GM18508 (cell line): ENCODE measurements around the gene MROH2A.

Experiments used
- ATAC-seq: cut with Tn5 transposase; IDR thresholded peaks from one replicate; pipeline ENCODE4 v1.9.1; 2021; ENCODE audit warnings: moderate number of reproducible peaks; ENCODE audit not compliant: insufficient read depth, unreplicated experiment

MROH2A gene

DNA sequence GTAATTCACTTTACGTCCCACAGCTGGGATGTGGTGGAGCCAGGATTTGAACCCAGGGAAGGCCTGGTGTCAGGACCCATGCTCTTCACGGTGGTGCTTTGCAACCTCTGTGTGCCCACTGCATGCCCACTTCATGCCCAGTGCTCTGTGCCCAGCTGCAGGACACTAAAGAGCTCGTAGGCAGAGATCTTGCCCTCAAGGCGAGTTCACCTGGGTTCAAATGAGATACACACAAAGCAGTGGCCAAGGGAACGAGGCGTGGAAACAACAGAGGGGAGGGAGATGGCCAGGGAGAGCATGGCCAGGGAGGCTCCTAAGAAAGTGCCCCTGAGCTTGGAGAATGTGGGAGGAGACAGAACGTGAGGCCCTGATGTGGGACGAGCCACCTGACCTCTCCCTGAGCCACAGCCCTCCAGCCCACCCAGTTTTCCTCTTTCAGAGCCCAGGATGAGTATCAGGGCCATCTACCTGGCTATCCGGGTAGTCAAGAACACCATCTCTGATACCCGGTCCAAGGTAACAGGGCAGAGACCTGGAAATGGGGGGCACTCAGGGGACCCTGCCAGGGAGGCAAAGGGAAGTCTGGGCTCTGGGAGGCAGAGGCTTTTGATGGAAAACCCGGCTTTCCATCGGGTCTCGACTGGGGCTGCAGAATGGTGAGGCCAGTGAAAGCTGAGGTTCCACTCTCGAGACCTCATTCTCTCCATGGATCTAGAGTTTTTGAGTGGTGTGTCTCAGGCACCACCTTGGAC is 20.4 kb downstream of the MROH2A start:
- ATAC-seq: no peak

DNA sequence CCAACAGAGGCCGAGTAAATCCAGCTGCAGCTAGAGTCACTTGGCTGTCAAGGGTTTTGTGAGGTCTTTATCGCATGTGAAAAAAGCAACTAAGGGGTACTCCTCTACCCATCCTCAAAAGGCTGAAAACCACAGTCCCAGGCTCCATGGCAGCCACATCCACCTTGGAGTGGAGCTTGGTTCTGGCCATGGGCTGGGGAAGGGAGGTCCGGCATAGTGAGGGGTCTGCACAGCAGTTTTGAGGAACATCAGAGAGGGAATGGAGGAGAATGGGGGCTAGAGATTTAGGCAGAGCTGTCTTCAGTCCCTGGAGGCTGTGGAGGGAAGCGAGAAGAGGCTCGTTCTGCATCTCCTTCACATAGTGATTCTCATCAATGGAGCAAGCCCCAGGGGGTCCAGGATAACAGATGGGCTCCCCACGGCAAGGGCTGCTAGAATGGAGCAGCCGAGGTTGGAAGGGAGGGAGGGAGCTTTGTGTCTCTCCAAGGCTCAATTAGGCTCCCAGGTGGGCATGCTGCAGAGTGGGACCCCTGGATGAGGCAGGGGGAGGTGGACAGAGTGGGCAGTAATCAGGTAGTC is 21.0 kb downstream of the MROH2A start:
- ATAC-seq: no peak

DNA sequence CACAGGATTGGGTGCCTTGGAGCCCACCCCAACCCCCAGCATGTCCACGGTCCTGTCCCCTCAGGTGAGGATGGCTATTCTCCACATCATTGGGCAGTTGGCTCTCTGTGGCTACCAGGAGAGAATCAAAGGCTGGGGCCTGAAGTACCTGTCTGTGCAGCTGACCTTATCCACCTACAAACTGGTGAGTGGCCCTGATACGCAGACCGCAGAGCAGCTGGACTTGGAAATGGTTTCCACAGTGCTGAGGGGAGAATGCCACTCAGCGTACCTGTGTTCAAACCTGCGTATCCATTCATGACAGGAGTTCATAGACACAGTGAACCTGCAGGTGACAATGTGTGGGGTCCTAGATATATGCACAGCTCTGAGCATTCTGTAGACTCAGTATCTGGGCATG is 21.6 kb downstream of the MROH2A start:
- ATAC-seq: no peak

DNA sequence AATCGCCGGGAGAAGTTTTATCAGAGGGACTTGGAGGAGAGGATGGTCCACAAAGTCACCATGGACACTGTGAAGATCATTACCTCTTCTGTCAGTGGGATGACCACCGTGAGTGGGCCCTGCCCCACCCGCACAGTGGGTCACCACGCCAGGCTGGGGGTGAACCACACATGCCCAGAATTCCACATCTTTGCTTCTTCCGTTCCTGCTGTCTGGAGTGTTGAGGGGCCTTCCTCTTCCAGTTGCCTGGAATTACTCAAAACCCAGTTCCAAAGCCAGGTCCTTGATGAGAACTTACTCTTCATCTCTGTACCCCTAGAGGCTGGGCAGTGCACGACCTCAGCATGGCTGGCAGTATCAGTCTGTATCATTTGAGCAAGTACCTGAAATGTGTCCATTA is 22.1 kb downstream of the MROH2A start:
- ATAC-seq: no peak

DNA sequence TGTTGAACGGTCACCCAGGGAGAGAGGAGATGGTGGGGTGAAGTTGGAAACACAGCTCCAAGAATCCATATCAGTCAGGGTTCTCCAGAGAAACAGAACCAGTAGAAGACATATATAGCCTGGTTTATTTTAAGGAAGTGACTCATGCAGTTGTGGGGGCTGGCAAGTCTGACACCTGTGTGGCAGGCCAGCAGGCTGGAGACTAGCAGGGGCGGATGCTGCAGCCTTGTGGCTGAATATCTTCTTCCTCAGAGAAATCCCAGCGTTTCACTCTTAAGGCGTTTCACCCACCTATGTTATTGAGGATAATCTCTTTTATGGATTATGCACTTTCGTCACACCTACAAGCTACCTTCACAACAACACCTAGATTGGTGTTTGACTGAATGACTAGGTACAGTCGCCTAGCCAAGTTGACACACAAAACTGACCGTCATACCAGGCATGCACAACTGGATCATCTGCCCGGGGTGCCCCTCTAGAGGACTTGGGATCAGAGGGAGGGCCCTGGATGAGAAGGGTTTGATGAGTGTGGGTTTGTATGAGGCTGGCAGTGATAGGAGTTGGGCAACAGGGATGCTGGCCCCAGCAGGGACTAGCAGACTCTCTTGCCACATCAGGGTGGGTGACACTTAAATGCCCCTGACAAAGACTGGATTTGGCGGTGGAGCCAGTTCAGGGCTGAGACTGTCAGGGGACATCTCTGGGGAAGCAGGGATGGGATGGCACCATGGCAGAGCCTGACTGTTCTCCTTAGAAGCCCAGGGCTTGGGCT is 23.4 kb downstream of the MROH2A start:
- ATAC-seq: no peak

DNA sequence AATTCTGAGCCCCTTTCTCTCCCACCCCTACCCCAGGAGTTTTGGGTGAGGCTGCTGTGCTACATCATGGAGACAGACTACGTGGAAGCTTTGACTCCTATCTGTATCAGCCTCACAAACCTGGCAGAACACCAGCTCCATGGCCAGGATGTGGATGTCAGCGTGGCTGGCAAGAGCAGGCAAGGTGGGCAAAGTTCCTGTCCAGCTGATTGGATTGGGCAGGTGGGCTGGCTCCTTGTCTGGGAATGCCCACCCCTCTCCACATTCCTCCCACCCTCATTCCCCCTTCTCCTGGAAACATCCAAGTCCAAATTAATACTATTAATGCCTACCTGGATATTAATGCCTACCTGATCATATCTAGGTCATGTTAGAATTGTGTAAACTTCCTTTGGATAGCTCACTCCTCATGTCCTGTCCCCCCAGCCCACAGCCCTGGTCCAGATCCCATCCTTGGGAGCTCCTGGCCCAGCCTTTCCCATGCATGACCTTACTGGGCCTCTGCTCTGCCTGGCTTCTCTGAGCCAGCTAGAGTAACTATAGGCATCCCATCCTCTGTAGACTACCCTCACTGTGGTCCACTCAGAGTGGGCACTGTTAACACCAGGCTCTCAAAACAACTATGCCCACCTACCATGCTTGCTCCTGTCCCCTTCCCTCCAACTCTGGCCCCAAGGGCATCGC is 24.1 kb downstream of the MROH2A start:
- ATAC-seq: no peak

DNA sequence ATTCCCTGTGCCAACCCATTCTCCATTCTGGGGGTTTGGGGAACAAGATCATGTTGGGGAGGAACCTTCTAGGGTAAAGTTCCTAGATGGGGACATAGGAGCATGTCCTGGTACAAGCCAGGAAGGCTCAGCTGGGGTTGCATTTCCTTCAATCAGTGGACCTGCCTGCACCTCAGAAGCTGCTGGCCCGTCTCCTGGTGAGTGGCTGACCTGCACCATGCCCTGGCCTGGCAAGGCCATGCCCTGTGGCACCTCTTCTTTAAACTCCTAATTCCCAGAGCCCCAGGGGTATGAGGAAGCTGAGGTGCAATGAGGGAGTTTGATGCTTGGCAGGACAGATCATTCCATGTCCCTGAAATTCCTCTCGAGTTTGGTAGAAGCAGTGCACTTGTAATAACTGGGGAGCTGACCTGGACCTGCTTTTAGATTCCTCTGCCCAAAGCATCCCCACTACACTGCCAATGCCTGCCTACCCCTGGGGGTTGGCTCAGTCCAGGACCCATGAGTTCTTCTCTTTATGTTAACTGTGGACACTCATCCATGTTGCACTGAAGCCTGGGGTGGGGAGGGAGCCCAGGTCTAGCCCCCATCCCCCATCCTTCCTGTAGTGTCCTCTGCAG is 25.3 kb downstream of the MROH2A start:
- ATAC-seq: no peak

DNA sequence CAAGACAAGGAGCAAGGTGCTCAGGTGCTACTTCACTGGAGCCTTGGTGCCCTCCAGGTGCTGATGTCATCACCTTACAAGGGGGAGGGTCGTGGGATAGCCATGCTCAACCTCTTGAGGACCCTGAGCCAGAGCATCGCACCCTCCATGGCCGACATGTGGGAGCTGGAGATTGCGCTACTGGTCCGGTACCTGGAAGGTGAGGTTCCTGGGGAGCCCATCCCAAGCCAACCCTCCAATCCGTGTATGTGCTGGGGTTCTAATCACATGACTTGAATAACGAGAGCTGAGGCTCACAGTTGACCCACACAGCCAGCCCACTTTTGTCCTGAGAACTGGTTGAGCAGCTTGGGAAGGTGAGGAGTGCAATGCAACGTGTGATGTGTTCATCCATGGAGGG is 25.9 kb downstream of the MROH2A start:
- ATAC-seq: no peak

DNA sequence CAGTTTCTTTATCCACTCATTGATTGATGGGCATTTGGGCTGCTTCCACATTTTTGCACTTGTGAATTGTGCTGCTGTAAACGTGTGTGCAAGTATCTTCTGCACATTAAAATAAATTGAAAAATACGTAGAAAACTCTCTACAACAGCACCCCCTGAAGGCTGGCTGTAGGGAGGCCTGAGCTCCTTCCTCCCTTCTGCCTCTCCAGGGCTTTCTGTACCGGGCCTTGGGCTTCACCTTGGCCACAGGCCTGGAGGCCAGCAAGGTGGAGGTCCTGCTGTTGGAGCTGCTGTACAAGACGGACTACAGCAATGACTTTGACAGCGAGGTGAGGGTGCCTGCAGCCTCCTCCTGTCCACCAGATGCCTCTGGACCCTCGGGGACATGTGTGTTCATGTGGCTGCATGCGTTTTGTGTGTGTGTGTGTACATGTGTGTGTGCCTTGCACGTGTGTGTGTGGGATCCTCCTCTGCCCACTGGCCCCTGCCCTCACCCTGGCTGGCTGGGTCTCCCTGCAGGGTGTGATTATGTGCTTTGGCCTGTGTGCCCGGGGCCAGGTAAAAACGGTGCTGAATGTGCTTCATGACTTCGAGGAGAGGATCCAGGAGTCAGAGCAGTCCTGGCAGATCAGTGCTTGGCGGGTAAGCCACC is 29.2 kb downstream of the MROH2A start:
- no peak for ATAC-seq

DNA sequence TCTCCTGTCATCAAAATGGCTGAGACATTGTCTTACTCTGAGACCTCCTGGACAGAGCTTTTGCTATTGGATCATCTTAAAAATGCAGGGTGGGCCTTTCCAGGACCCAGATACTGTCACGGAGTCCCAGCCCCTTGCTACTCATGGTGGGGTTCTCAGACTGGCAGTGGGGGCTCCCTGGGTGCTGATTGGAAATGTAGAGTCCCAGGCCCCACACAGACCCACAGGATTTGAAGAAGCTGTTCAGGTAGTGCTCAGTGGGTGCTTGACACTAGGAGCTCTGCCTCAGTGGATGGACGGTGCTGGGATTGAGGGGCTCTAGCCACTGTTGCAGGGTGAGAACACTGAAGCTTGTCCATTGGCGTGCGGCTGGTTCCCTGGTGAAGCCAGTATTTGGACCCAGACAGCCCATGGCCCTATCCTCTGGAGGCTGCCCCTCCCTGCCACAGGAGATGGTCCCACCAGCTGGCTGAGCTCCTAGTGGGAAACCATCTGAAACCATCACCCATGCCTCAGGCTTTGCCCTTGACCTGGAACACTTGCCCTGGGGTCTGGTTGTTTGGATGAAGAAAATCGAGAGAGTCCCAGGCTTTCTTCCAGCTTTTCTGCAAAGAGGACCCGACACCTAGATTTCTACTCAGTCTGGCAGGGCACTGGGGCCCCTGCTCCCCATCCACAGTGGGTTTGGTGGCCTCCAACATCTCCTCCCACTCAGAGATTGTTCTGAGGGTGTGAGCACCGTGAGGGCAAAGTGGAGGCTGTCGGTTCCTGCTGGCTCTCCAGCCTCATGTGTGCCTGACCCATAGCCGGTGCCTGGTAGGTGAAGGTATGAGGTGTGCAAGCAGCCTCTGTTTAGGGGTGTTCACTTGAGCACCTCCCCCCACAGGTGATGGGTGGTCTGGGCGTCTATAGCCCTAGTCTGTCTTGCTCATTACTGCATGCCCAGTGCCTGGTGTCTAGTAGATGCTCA is 30.1 kb downstream of the MROH2A start:
- no peak for ATAC-seq

DNA sequence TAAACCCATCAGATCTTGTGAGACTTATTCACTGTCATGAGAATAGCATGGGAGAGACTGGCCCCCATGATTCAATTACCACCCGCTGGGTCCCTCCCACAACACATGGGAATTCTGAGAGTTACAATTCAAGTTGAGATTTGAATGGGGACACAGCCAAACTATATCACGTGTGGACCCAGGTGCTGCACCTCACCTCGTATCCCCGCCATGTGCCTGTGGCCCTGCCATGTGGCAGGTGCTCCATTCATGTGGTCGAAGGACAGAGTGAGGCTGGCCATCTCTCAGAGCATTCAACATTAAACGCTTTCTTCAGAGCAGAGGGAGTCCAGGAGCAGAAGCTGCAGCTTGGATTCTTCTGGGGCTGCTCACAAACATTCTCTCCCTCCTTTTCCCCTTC is 32.3 kb downstream of the MROH2A start:
- no peak for ATAC-seq

DNA sequence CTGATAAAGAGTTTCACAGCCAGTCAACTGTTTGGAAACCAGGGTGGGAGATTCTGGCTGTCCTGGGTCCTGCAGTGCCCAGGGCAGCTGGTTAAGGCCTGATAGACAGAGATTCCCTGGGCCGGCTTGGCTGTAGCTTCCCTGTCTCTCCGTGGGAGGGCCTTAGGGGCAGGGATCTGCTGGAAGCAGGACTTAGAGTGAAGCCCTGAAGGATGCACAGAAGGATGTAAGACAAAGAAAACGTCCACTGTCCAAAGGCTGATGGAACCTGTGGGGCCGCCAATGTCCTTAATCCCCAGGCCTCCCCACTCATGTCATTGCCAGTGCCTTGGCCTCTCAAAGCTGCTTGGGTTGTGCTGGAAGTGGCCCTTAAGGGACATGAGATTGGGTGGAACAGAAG is 33.0 kb downstream of the MROH2A start:
- no peak for ATAC-seq

DNA sequence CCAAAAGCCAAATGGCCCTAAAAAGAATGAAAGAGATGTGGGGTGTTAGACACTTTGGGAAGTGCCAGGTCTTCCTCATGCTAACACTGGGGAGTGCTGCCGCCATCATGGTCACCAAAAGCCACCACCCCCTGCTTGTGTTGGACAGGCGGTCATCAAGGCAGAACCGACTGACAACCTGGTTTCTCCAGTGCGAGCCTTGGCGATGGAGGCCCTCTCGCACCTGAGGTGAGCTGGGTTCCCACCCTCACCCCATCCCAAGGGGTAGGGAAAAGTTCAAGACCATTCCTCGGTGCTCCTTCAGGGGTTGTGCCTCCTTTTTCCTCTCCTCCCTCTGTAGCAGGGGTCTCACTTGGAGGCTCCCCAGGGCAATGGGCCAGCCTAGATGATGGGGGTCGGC is 33.6 kb downstream of the MROH2A start:
- no peak for ATAC-seq

DNA sequence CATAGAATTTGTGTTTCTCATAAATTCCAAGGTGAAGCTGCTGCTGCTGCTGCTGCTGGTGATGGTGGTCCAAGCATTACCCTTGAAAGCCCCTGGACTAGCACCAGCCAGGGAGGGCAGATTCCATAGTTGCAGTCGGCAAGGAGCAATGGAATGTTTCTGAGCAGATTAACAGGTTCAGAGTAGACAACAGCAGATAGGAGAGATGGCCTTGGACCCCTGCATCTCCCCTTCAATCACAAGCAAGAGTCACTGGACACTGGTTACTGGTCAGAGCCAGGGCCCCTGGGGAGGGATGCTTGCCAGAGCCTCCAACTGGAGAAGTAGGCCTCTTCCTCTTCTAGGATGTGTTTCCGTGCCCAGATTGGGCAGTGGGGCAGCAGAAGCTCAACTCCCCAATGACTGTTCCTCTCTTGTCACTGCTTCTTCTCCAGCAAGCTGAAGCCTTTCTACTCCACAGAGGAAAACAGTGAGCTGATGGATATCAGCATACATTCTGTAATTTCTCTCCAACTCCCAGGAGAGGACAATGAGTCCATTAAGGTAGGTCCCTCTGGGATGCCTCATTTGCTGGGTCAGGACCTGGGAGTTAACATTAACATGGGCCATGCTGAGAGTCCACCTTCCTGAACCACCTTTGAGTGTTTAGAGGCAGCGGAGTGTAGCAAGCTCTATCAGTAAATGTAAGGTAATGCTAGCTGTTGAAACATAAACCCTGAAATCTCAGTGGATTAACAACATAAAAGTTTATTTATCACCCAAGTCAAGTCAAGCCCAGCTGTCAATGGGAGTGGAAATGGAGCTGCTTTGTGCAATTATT is 35.3 kb downstream of the MROH2A start:
- ATAC-seq: no peak

DNA sequence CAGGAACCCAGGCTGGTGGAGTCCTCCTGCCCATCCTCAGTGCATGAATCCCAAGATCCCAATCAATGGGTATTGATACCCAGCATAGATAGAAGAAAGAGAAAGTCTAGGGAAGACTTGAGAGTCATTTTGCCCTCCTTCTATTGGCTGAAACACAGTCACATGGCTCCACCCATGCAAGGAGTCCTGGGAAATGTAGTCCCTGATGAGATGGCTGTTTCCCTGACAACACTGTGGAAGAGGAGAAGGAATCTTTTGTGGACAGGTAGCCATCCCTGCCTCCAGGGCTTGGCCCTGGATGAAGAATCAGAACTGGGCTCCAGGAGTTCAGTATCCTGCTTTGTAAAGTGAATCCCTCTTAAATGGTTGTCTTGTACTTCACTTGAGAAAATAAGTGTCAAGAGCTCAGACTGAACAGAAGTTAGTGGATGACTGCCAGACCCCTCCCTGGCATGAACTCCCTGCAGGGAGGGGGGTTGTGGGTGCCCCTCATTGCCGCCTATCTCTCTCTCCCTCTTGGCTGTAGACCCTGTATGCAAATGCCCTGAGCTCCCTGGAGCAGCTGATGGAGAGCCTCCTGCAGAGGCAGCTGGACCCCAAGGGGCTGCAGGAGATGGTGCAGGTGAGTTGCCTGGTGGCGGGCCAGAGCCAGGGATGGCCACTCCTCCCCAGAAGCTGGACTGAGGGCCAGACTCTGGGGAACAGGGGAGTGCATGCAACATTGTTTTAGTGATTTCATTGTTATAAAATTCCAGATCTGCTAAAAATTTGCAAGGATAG is 36.1 kb downstream of the MROH2A start:
- no peak for ATAC-seq

DNA sequence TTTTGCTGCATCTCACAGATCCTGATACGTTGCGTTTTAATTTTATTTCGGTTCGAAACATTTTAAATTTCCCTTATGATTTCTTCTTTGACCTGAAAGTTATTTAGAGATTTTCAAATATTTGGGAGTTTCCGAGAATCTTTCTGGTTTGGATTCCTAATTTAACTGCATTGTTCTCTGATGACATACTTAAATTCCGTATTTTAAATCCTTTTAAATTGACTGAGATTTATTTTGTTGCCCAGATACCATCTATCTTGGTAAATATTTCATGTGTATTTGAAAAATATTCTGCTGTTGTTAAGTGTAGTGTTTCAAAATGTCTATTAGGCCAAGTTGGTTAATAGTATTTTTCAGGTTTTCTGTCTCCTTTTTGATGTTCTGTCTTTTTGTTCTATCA is 37.7 kb downstream of the MROH2A start:
- ATAC-seq: no peak

DNA sequence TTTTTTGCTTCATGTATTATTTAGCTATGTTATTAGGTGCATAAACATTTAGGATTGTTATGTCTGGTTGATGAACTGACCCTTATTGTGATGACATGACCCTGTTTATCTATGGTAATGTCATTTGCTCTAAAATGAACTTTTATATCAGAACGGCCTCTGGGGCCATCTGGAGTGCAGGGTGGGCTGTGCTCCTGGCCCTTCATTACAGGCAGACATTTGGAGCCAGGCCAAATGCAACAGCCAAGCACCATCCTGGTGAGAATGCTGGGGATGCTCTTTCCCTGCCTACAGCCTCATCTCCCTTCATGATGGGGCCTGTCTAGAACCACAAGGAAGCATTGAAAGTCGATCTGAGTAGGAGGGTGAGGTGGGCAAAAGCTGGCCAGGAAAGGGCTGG is 38.2 kb downstream of the MROH2A start:
- ATAC-seq: no peak
